HG02763 (cell line): ENCODE data around the gene LMO4.
A peak's percentile ranks its signal among the peaks of the same experiment; 100 is the strongest.

Experiments used
- ATAC-seq: cut with Tn5 transposase; IDR thresholded peaks from one replicate; pipeline ENCODE4 v1.9.1; 2021; ENCODE audit warnings: mild to moderate bottlenecking, moderate library complexity; ENCODE audit not compliant: unreplicated experiment

Gene LMO4, protein sequence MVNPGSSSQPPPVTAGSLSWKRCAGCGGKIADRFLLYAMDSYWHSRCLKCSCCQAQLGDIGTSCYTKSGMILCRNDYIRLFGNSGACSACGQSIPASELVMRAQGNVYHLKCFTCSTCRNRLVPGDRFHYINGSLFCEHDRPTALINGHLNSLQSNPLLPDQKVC

DNA sequence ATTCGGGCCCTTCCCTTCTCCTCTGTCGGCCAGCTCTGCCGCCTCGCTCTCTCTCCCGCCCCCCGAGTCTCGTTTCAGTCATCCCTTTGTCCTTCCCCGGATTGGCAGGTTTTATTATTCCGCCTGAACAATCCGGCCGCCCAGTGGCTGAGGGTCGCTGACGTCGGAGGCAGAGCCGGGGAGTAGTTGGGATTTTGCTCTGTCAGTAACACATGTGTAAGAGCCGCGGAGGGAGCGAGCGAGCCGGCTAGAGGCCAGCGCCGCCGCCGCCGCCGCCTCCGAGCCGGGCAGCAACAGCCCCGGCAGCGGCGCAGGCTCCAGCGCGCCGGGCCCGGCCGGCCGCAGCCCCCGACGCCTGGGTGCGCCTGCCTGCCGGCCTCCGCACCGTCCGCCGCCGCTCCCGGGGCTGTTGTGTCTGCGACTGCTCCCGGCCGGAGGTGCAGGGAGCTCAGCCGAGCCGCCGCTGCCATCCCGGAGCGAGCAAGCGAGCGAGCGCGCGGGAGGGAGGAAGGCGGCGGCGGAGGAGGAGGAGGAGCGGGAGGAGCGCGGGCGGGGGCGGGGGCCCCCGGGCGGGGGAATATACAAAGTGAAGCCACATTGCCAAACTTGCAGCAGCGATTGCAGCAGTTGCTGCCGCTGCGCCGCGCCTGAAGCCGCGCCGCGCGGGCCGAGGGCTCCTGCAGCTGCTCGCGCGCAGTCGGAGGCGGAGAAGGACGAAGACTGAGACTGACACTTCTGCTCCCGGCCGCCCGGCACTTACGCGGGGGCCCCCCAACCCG is at the start of gene LMO4:
LMO4 (plus strand) TSS at position 609 of the 779 bp plus-strand sequence. CDS start 3,136 bp downstream, outside the sequence.
- ATAC-seq = peak; percentile 80

DNA sequence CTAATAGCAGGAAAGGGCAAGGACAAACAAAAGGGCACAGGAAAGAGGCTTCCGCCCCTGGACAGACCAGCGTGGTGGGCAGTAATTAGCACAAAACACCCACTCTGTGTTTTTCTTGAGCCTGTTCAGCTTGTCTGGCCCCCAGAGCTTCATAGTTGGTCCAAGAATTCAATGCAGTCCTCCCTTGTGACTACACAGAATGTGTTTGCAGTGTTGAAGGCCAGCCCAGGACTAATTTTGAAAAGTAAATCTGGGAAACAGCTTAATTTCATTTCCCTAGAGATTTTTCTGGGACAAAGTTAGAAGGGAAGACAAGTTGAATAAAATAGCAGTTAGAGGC is 49.2 kb upstream of the LMO4 start:
- no peak for ATAC-seq

DNA sequence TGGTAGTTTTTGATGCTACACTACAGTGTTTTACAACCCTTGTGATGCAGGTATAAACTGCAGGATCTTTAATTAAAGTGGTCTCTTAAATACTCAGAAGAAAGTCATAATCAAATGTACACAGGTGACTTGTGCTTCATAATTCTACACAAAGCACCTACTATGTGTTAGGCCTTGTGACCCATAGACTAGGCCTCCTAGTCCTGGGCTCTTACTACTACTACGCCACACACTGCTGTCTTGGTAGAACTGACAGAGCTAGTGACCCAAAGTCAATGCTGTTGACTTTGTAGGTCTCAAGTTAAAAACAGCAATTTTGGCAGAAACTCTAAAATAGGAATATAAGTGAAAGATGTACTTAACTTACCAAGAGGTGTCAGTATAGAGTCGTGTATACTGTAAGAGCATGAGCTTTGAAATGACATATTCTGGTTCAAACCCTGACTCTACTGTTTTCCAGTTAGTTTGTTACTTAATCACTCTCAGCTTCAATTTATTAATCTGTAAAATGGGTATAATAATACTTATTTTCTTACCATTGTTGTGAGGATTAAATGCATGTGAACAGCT is 48.6 kb upstream of the LMO4 start:
- no peak for ATAC-seq

GRCh38 chr1:87284456-87285240 is 44.0 kb upstream of the LMO4 start:
- ATAC-seq = no peak

DNA sequence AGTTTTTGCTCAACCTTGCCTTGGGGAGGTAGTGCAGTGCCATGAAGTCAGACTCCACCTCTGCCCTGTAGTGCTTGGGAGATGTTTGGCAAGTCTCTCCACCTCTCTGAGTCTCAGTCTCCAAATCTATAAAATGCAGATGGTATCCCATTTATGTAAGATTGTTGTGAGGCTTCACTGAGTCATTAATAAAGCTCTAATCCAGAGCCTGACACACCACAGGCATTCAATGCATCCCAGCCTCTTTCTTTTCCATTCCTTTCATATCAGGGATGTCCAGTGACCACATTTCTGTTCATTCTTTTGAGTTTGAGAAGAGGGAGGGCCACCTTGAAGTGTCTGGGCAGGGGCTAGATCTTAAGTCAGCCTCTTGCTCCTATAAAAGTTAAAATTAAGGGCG is 37.6 kb upstream of the LMO4 start:
- ATAC-seq = no peak

DNA sequence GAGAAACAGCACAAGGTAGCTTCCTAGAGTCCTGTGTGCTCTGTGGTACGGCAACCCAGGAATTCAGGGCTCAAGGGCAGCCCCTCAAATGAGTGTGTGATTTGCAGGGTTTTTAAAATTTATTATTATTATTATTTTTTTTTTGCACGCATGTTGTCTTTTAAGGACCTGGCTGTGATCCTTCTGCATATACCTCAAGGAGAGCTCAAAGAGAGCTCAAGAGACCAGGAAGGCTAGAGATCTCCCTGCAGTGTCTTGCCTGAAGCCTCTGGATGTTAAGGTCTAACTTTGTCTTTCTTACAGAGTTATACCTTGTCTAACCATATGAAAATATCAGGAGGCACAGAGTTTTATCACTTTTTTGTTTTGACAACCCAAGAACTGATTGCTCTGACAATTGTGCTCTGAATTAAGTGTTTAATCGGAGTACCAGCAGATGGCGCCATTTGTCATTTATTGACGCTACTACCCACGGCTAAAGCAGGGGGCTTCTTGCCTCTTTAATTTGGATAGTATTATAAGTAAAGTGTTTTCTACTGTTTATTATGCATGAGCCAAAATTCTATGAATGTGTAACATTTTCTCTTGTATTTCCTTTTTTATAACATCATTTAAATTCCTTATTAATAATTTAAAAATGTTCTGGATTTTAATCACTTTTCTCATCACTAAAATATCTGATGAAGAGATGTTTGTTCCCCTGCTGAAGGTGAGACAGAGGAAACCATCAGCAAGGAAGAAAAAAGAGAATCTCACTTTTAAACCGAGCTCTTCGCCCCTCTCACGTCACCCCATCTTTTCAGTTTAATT is 35.8 kb upstream of the LMO4 start:
- ATAC-seq = peak; percentile 51

DNA sequence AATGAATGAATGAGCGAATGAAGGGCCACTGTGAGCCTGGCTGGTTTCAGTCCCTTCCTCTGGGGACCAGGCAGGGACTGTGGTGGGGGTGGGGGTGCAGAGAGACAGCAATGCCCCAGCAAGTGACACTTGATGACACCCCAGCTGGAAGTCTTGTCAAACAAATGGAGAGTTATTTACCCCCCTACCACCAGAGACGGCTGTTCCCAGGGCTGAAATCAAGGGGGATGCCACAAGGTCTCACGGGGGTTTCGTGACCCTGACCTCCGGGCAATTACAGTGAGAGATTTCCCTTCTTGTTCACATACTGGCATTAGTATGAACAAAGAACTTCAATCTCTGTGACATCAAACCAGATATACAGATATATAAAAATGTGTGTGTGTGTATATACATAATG is 34.0 kb upstream of the LMO4 start:
- no peak for ATAC-seq

DNA sequence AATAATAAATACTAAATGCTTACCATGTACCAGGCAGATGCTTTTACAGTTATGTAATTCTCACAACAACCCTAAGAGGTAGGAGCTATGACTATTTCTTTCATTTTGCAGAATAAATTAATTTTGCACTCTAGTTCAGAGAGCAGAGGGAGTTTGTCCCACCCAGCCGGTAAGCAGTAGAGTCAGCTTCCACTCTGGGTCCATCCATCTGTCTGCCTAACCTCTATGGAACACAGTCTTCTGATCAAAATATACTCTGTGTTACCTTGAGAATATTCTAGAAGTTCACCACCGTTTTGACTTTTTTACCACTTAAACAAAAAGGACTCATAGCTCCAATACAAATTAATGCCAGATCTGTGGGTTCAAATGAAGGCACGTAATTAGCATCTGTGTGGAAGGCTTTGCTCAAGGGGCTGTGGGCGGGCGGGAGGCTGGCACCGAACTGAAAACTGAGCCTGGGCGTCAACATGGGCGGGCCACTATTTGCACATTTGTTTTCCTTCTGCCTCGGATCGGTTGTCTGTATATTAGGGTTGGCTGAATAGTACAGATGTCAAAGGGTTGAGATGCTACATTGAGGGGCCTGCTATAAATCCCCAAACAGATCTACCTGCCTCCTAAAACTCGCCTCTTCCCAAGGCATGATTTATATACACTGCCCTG is 33.1 kb upstream of the LMO4 start:
- no peak for ATAC-seq

- no peak for ATAC-seq
Observed at GRCh38 chr1:87296206-87296605, 32.5 kb upstream of the LMO4 start.

- no peak for ATAC-seq
Observed at GRCh38 chr1:87299661-87300060, 29.0 kb upstream of the LMO4 start.

DNA sequence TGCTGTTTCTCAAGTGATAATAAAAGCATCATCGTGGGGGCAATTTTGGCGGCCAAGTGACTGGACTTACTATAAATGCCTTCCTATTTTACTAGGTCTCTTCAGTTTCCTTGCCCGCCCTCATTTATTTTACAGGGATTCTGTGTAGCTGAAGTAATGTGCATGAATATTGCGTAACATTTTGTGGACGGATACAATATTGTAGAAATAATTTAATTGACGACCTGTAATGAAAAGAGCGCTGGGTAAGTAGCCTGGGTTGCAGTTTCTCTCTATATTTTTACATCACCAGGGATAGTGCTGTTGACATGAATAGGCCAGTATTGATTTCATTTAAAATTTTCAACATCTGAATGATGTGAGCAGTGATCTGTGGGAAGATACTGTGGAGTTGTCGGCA is 28.1 kb upstream of the LMO4 start:
- ATAC-seq = no peak

GRCh38 chr1:87305151-87305550 is 23.5 kb upstream of the LMO4 start:
- ATAC-seq = no peak

- ATAC-seq = no peak
Observed at GRCh38 chr1:87305762-87306161, 22.9 kb upstream of the LMO4 start.

DNA sequence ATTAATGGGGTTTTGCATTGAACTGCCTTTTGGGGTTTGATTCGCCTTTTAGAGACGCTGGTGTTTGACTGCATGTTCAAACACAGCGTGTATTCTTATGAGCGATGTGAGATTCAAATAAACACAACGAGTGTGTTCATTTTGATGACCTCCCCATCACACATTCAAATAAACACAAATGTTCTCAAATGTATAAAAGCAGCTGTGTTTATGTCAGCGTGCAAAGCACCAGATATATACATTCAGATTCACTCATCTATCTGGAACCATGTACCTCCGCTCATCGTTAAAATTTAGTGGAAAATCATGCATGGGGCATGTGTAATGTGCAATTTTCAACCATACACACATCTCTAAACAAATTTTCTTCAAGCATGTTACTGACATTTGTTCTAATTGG is 21.4 kb upstream of the LMO4 start:
- ATAC-seq = no peak

- ATAC-seq = no peak
Observed at GRCh38 chr1:87307931-87308330, 20.7 kb upstream of the LMO4 start.

DNA sequence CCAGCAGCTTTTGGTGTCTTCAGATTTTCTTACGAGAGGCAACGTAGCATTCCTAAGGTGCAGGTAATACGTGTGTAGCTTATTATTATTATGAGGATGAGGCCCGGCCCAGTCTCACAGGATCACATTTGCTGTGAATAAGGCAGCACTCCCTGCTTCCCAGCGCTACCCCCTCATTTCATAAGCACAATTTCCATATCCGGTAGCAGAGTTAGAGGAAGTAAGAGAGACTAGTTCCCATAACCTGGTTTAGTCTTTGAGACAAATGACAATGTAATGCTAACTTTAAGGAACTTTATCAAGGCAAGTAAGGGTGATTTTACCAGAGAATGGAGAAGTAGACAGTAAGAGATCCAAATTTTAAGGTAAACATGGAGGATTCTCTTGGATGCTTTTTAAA is 14.6 kb upstream of the LMO4 start:
- ATAC-seq = no peak

DNA sequence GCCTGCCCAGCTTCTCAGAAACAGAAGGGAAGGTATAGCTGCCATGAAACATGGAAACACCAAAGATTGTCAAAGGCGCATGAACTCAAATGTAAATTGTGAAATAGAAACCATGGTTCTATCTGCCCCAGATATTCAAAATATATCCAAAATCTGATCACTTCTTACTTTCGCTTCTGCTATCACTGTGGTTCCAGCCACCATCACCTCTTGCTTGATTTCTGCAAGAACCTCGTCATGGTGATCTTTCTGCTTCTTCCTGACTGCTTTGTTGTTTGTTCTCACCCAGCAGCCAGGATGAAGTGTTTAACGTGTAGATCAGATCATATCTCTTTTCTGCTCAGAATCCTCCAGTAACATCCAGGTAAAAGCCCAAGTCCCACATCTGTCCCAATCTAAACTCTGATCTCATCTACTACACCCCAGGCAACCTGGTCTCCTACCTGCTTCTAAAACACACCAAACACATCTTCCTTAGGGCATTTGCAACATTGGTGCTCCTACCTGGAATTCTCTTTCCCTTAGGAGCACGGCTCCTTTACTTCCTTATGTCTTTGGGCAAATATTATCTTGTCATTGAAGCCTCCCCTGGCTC is 10.5 kb upstream of the LMO4 start:
- ATAC-seq = no peak

DNA sequence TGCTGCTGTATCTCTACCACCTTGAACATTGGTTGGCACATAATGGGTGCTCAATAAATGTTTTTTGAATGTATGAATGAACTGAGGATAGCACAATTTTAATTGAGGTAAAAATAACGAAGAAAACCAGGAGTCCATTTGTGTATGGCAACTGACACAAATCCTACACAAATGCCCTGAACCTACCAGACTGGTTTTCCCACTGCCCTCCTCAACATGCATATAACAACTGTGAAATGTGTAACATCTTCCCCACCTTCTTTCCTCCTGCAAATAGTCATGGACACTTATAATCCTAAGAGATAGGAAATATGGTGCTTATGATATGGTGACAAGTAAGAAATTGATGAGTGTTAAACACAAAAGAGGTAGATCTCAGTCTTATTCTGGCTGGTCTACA is 9.9 kb upstream of the LMO4 start:
- no peak for ATAC-seq

- ATAC-seq = no peak
Observed at GRCh38 chr1:87325982-87326738, 2.5 kb upstream of the LMO4 start.
